Transverse colon (tissue), 4 donors: ENCODE measurements around the gene INPP4B. TPM values are rescaled to one million over a fixed set of nuclear protein-coding genes. Genes with fewer than 3 reads are reported as not detected.

ENCODE experiments used
- DNase-seq: peaks from one replicate; pipeline ENCODE4 v3.0.0-alpha.2; 2019
- H3K27ac ChIP-seq, 4 donors: fragments of 200-600 bp; sonication (generic); 2 replicates each; pipeline ENCODE4 v1.5.1; 2016 to 2018; ENCODE audit warnings: inconsistent platforms in 4 of 4
- H3K27me3 ChIP-seq: fragments of 200-600 bp; sonication (generic); 2 replicates; pipeline ENCODE4 v1.5.1; 2017; ENCODE audit warnings: inconsistent platforms
- H3K36me3 ChIP-seq, 4 donors: fragments of 200-600 bp; sonication (generic); 2 replicates each; pipeline ENCODE4 v1.5.1; 2017 to 2019; ENCODE audit warnings: inconsistent platforms in 4 of 4
- H3K4me1 ChIP-seq, 4 donors: fragments of 200-600 bp; sonication (generic); 2 replicates each; pipeline ENCODE4 v1.5.1; 2017 to 2020; ENCODE audit warnings: inconsistent platforms in 4 of 4
- H3K4me3 ChIP-seq, 4 donors: fragments of 200-600 bp; sonication (generic); 1 replicate in 1 of 4; 2 replicates in 3 of 4; pipeline versions ENCODE4 v1.5.1 to v1.6.1; 2017 to 2019; ENCODE audit warnings: inconsistent platforms in 4 of 4
- H3K9me3 ChIP-seq, 2 donors: fragments of 200-600 bp; sonication (generic); 2 replicates each; pipeline ENCODE4 v1.5.1; 2017 to 2019; ENCODE audit warnings: inconsistent platforms in 2 of 2
- EP300 ChIP-seq: sonication (generic); formaldehyde crosslinking; IDR thresholded peaks from one replicate; pipeline ENCODE4 v1.6.1; 2017; ENCODE audit warnings: antibody characterized with exemption, low read depth
- POLR2A ChIP-seq: fragments of 450-650 bp; IDR thresholded peaks from one replicate; pipeline ENCODE4 v1.6.1; 2016; ENCODE audit warnings: antibody characterized with exemption, mild to moderate bottlenecking, moderate library complexity
- POLR2AphosphoS5 ChIP-seq, 3 donors: sonication (generic); formaldehyde crosslinking; IDR thresholded peaks; one replicate each; pipeline ENCODE4 v1.6.1; 2016; ENCODE audit warnings: antibody characterized with exemption in 3 of 3
- WGBS, 2 donors: methylation state at CpG; one replicate each; pipeline ENCODE4 v1.1.5; 2018; ENCODE audit warnings: low coverage in 1 of 2; 5-methylcytosine and 5-hydroxymethylcytosine counted together
- in situ Hi-C, 4 donors: fragments of 200-750 bp; cut with MboI; loops; one replicate each; pipeline versions ENCODE4 v1.15.0 to v1.15.1; 2017; ENCODE audit warnings: low sequenced_read_pairs in 3 of 4, low pct_ligation_motif_present in 1 of 4, low pct_unique_long_range_greater_than_20kb in 1 of 4
- intact Hi-C: fragments of 100-400 bp; cut with DNase I; formaldehyde crosslinking; loops from one replicate; pipeline ENCODE4 v1.15.1; 2023; ENCODE audit warnings: low total_unique reads
- total RNA-seq, 4 donors: library from RNA; depleted of rRNA; stranded (reverse); fragments of >200 nt; gene quantifications; one replicate each; pipeline ENCODE4 v1.1.0, GENCODE V29; 2016
- TF ChIP-seq, protein P1 (sequence below), 5 experiments: fragments of 200-600 bp in 3 of 5; fragments of 450-650 bp in 2 of 5; sonication (generic) in 3 of 5; IDR thresholded peaks; 1 replicate in 2 of 5; 2 replicates in 3 of 5; pipeline ENCODE4 v1.5.1; 2016 to 2017; ENCODE audit warnings: antibody characterized with exemption in 5 of 5, inconsistent platforms in 3 of 5, mild to moderate bottlenecking in 2 of 5, moderate library complexity in 1 of 5

Gene INPP4B
- total RNA-seq, 4 donors from 2014 or later, result 18.3 to 33.8 (median 31.4) TPM

DNA sequence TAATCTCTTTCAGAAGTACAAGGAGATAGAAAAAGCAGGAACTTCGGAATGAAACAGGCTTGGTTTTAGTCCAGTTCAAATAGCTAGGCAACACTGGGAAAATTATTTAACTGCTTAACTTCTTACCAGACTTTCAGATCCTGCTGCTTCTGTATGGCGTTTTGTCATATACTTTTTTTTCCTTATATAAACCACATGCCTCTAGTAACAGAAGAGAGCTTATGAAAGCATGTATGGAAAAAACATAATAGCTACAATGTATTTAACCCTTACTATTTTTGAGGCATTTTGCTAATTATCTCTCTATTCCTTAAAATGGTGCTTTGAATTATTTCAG is 439.6 kb downstream of the INPP4B start:
- Histone ChIP-seq H3K9me3 (no peaks in the 10 kb centered on the region), H3K27ac (peak overlapping the region in 1 of 4 donors; percentile 69), H3K4me3 (no peak overlapping the region), H3K27me3 (no peaks in the 10 kb centered on the region), H3K36me3 (no peaks in the 10 kb centered on the region), H3K4me1 (peaks cover 0 to 31% (median 14%) of the 10 kb centered on the region in 4 donors)
- in situ Hi-C loops, result no loop called here
- DNase-seq, result no peak
- WGBS, 2 donors, result 30 to 33% methylated on average over 2 of the region's 2 CpGs
- TF ChIP-seq EP300 (no peak), POLR2AphosphoS5 (IDR thresholded peaks at IDR 0.05) (no peak), POLR2A (no peak)
- TF ChIP-seq, protein P1, sequence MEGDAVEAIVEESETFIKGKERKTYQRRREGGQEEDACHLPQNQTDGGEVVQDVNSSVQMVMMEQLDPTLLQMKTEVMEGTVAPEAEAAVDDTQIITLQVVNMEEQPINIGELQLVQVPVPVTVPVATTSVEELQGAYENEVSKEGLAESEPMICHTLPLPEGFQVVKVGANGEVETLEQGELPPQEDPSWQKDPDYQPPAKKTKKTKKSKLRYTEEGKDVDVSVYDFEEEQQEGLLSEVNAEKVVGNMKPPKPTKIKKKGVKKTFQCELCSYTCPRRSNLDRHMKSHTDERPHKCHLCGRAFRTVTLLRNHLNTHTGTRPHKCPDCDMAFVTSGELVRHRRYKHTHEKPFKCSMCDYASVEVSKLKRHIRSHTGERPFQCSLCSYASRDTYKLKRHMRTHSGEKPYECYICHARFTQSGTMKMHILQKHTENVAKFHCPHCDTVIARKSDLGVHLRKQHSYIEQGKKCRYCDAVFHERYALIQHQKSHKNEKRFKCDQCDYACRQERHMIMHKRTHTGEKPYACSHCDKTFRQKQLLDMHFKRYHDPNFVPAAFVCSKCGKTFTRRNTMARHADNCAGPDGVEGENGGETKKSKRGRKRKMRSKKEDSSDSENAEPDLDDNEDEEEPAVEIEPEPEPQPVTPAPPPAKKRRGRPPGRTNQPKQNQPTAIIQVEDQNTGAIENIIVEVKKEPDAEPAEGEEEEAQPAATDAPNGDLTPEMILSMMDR (IDR thresholded peaks at IDR 0.05), result no peak
- intact Hi-C loops, result no loop called here

DNA sequence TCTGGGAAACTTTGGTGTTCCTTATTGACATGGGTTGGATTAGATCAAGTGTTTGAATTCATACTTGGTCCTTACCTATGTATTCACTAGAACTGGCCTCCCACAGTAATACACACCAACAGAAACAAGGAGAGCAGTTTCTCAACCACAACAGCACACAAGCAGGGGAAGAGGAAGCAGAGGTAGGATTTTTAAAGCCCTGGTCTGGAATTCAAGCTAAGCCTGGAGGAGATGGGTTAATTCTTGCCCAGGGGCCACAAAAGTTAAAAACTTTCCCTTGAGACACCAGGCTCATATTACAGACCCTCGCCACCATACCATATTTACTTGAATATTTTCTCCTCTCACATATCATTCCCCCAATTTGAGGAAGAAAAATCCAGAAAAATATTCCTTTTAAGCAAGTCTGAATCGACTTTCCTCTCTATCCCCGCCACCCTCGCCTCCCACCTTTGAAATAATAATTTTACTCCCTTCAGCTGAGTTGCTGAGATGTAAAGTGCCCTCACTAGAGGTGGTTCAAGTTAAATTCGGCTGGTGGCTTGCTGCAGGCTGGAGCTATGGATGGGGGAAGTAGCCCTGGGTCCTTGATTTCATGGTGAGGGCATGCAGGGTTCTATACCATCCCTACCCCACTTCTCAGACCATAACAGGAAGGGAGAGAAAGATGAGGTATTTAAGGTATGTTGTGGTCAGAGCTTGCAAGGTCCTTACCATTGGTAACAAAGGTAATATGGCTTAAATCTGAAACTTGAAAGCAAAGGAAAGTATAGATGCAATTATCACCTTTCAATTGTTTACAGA is 440.2 kb downstream of the INPP4B start:
- peaks cover 0 to 31% (median 14%) of the 10 kb centered on the region in 4 donors for H3K4me1 ChIP-seq
- H3K9me3 ChIP-seq, result no peaks in the 10 kb centered on the region
- H3K4me3 ChIP-seq, result peak overlapping the region in 3 of 4 donors; percentile 31 to 45 (median 34)
- TF ChIP-seq EP300 (no peak), POLR2A (no peak), POLR2AphosphoS5 (IDR thresholded peaks at IDR 0.05) (no peak)
- TF ChIP-seq, protein P1 (IDR thresholded peaks at IDR 0.05), result no peak
- no peak for DNase-seq
- 66 to 78% methylated on average over 4 to 5 of the region's 5 CpGs for WGBS, 2 donors
- in situ Hi-C loops, result no loop called here
- H3K27me3 ChIP-seq, result no peaks in the 10 kb centered on the region
- peak overlapping the region; percentile 48 to 74 (median 62) for H3K27ac ChIP-seq
- intact Hi-C loops, result no loop called here
- no peaks in the 10 kb centered on the region for H3K36me3 ChIP-seq

DNA sequence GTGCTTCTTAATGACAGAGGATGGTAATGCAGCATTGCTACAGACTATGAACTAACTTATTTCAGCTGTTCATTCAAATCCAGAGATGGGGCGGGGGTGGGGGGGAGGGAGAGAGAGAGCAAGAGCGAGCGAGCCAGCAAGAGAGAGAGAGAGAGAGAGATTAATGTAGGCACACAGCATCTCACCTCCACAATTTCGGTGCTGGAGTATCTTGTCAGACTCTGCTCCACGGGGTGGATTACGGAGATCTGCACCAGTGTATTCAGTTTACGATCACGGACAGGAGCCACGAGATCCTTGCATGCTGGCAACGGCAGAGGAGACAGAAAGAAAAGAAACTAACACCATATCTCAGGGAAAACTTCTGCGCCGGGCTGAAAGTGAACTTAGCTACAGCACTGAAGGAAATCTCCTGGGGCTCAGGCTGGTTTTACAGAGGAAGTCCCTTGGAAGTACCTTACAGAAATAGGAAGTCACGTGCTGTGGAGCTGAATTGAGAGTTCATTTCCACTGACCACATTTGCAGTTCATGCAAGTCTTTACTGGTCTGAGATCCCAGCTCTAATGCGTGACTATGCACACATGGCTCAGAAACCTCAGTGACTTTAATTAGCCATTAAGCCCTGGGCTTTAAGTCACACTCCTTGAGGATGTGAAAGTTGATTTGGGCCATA is 440.9 kb downstream of the INPP4B start:
- in situ Hi-C loops, result no loop called here
- Histone ChIP-seq H3K27me3 (no peaks in the 10 kb centered on the region), H3K27ac (peak overlapping the region; percentile 48 to 74 (median 62)), H3K4me3 (peak overlapping the region; percentile 25 to 45 (median 32)), H3K9me3 (no peaks in the 10 kb centered on the region), H3K4me1 (peaks cover 0 to 31% (median 14%) of the 10 kb centered on the region in 4 donors), H3K36me3 (no peaks in the 10 kb centered on the region)
- 0 to 8% methylated on average over 11 to 14 of the region's 14 CpGs for WGBS, 2 donors
- DNase-seq, result peak; percentile 33
- intact Hi-C loops, result no loop called here
- TF ChIP-seq EP300, result no peak
- peak in 1 of 3 donors; percentile 22 for TF ChIP-seq POLR2AphosphoS5 (IDR thresholded peaks at IDR 0.05)

DNA sequence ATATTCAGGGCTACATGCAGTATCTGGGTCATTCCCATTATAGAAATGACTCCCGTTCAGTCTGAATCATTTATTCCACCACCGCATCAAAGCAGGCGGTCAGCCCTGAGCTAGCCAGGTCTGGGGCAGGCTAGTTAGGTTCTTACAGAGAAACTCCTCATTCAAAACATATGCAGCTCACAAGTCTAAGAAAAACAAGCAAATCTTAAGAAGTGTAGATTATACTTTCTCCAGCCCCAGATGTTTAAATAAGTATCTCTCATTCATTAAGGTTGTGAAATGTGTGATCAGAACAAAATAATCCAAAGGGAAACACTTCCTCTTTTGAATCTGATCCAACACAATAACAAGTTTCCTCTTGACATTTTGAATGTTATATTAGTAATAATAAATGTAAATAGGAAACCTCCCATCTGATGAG is 441.9 kb downstream of the INPP4B start:
- Histone ChIP-seq H3K9me3 (no peaks in the 10 kb centered on the region), H3K4me3 (peak overlapping the region in 2 of 4 donors; percentile 34 to 45), H3K36me3 (no peaks in the 10 kb centered on the region), H3K27me3 (no peaks in the 10 kb centered on the region), H3K4me1 (peaks cover 0 to 31% (median 14%) of the 10 kb centered on the region in 4 donors), H3K27ac (peak overlapping the region in 1 of 4 donors; percentile 48)
- intact Hi-C loops, result no loop called here
- no peak for TF ChIP-seq POLR2AphosphoS5 (IDR thresholded peaks at IDR 0.05)
- TF ChIP-seq, protein P1 (IDR thresholded peaks at IDR 0.05), result no peak
- no peak for TF ChIP-seq EP300
- no peak for TF ChIP-seq POLR2A
- in situ Hi-C loops, result no loop called here
- DNase-seq, result no peak
- 64% methylated on average over 3 of the region's 3 CpGs for WGBS, 2 donors
